ENCODE data around the gene POU2F3.
"Not testable (repeated sequence)": the region's sequence is repeated elsewhere in the genome, so short reads cannot be mapped to it uniquely, and the experiment has no call there.

Gene POU2F3

GRCh38 chr11:120254788-120255518, 15.0 kb downstream of the POU2F3 start:
- no peak for DNase-seq

GRCh38 chr11:120255519-120255866, 15.6 kb downstream of the POU2F3 start:
- no peak for DNase-seq

DNA sequence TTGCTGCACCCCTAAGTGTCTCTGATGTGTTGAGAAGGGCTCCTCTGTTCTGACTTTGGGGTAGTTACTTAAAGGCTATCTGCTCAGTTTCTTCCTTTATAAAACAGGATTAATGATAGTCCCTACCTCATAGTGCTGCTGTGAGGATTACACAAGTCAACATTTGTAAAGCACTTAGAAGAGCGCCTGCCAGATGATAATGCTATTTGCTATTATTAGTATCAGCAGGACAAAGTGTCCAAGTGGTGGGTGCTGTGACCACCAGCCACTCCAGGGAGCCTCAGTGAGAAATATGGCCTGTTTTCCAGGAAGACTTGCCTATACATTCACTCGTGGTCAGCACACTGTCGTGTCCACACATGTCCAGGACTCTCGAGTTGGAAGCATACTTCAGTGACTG, 16.2 kb downstream of the POU2F3 start:
- no peak for DNase-seq

DNA sequence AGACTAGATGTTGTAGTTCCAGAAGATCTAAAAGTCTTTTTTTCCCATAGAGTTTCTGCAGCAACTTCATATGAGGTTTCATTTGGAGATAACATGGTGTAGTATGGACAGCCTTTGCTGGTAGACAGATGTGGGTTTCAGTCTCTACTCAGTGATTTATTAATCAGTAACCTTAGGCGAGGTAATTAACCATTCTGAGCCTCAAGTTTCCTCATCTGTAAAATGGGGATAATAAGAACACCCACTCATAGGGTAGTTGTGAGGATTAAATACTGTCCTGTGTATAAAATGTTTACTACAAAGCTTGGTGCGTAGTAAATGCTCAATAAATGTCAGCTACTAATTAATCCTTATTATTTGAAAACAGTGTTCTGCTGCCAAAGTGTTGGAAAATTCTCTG, 16.8 kb downstream of the POU2F3 start:
- DNase-seq, result no peak

- no peak for DNase-seq
These were observed 17.4 kb downstream of the POU2F3 start for GRCh38 chr11:120257346-120257745.

GRCh38 chr11:120258661-120259060, 18.7 kb downstream of the POU2F3 start:
- no peak for DNase-seq

- no peak for DNase-seq
These were observed 19.3 kb downstream of the POU2F3 start for GRCh38 chr11:120259241-120259640.

DNA sequence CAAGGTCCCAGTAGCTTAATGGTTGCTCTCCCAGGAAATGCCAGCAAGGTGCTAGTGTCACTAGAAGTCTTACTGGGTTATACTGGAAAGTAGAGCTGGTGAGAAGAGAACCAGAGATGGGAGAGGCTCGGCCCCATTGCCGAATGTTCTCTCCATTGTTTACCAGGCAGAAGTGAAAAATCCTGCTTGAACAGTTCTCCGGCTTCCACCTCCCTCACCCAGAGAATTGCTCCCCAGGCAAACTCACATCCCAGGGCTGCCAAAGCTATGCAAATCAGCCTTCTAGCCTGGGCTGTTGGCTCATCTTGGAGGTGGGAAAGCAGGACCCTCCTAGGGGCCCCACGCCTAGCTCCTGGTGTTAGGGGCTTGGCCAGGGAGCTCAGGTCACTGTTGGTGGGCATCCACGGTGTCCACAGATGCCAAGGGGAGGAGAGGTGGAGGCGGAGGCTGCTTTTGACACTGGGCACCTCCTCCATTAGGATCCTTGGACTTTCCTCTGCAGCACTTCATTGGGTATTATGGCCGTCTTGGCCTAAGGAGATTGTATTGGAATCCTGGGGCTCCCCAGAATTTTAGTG, 20.1 kb downstream of the POU2F3 start:
- DNase-seq, result no peak

GRCh38 chr11:120260616-120261015, 20.7 kb downstream of the POU2F3 start:
- no peak for DNase-seq

DNA sequence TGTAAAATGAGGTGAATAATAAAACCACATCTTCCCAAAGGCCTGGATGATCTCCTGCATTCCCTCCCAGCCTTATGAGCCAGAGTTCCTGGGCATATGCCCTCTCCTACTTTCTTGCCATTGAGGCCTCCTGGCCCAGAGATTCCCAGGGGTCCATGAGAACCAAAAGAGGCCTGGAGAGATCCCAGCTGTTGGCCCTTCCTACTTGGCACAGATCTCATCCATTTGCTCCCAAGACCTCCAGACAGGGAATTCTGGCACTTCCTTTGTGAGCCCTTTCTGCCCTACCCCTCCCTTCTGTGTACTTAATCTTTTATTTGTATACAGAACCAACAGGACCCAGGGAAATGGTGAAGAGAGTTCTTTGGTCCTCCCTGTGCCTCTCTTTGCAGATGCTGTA, 21.4 kb downstream of the POU2F3 start:
- no peak for DNase-seq

DNA sequence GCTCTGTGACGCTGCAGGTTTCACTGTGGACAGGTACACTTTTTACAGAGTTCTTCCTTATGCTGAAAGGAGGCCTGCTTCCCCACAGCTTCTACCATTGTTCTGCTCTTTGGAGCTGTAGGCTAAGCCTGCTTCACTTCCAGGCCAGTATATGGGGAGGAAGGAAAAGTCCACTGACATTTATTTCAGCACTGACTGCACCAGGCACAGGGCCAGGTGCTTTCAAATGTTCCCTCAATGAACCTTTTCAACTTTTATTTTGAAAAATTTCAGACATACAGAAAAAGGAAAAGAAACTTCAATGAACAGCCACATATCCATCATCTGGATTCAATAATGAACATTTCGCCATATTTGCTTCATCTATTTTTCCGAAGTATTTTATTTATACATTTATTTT, 22.0 kb downstream of the POU2F3 start:
- no peak for DNase-seq

DNA sequence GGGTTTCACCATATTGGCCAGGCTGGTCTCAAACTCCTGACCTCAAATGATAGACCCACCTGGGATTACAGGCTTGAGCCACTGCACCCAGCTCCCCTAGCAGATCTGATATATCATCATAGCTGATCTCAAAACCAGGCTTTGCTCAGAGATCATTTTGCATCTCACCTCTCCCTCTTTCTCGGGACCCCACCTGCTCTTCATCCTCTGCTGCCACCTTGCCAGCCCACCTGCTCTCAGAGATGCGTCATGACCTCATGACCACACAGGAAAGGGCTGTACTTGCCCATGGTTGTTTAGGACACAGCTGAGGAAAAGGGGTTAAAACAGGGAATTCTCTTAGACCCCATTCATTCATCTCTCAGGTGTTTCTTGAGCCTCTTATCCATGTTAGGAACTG, 27.4 kb downstream of the POU2F3 start:
- DNase-seq, result no peak

DNA sequence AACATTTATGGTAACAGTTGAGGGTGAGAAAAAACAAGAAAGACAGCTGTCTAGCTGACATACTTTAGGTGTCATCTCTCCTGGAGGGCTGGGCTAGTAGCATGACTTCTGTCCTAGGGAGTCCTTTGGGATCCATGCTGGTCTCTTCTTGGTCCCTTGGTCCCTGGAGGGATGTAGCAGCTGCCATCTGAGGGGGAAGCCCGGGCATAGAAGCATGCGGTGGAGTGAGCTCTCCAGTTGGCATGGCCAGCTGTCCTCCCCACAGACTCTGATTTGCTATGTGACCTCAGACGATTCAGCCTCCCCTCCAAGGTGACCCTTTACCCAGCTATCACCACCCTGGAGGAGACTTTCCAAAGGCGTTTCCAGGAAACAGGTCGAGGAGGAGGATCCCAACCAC, 28.7 kb downstream of the POU2F3 start:
- DNase-seq, result no peak

GRCh38 chr11:120270386-120270785, 30.4 kb downstream of the POU2F3 start:
- no peak for DNase-seq

DNA sequence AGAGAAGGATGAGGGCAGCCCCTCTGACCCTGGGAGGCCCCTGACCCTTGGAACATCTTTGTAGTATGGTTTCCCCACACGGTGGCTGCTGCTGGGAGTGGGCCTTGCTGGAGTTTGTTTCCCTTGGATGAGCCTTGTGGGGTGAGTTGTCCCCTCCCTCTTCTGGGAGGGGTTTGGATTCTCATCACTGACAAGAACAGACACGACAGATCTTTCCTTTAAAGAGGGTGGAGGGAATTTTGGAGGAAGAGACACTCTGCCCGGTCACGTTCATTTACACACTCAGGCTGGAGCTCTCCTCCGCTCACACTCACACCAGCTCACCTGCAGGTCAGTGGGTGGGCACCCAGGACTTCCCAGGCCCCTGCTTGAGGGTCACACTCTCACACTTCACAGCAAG, 31.7 kb downstream of the POU2F3 start:
- no peak for DNase-seq

- DNase-seq, result no peak
These were observed 32.4 kb downstream of the POU2F3 start for GRCh38 chr11:120272303-120272702.

DNA sequence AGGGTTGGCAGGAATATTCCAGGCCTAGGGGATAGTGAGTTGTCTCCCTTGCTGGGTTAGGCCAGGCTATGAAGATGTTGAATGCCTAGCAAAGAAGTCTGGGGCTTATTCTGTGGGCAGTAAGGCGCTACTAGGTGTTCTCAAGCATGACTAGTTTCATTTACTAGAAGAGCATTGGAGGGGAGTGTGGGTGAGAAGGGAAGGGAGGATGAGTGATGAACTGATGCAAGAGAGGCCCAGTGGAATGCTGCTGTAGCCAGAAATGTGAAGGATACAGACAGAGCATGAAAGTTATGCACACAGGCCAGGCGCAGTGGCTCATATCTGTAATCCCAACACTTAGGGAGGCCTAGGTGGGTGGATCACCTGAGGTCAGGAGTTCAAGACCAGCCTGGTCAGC, 33.5 kb downstream of the POU2F3 start:
- no peak for DNase-seq

- DNase-seq, result not testable (repeated sequence)
These were observed 34.0 kb downstream of the POU2F3 start for GRCh38 chr11:120273956-120274355.

- DNase-seq, result no peak
These were observed 39.6 kb downstream of the POU2F3 start for GRCh38 chr11:120279502-120279901.

DNA sequence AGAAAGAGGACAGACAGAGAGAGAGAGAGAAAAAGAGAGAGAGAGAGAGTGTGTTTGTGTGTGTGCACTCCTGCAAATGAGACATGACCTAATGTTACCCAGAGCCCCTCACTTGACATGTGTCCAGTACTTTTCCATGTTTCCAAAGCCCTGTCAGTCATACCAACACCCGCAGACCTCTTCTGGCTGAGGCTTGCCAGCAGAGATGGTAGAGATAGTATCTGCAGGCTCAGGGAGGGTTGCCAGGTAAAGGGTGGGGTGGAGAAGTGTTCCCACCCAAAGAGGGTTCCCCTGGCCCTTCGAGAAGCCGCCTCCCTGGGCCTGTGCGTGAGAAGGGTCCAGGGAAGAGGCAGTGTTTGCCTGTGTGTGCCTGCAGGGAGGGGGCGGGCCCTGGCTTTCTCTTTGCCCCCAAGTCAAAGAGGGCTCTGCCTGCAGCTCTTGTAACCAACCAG, 40.7 kb downstream of the POU2F3 start:
- no peak for DNase-seq

GRCh38 chr11:120281143-120281795, 41.3 kb downstream of the POU2F3 start:
- DNase-seq, result no peak

- DNase-seq, result no peak
These were observed 43.2 kb downstream of the POU2F3 start for GRCh38 chr11:120283124-120283523.

DNA sequence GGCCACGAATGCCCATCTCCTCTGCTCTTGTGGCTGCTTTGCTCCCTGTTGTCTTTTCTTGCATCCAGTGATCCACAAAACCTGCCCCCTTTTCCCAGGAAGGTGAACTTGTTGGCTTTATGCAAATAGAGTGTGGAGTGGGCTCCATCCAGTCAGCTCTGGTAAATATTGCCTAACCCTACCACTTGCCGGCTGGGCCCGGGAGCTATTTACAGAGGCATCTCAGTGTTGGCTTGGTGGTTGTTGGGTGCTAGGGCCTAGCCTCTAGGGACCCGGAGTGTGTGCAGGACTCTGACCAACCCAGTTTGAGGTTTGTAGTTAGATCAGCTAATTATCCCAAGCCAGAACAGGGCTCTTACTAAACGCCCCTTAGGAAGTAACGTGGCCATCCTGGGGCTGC, 44.3 kb downstream of the POU2F3 start:
- DNase-seq, result no peak

DNA sequence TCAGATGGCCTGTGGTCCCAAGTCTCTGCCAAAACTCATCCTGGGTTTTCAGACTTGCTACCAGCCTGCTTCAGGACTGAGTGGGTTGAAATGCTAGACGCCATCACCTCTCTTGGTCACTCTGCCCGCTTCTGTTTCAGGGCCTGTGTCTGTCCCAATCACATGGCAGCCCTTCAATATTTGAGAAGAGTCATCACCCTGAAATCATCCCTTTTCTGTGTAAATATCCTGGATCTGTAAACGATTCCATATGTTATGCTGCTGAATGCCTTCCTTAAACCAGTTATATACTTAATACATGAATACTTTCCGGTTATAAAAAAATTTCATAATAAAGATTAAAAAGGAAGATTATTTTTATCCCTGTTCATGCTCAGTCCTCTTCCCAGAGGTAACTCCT, 45.3 kb downstream of the POU2F3 start:
- no peak for DNase-seq

GRCh38 chr11:120288021-120288420, 48.1 kb downstream of the POU2F3 start:
- no peak for DNase-seq
